ENCODE measurements around the gene MACROD2.

Gene MACROD2

GRCh38 chr20:14691994-14692393 lies 696.7 kb downstream of the MACROD2 start:
- peaks cover 5% of the 10 kb centered on the region for H3K9me3 Mint-ChIP-seq (ENCODE audit: low read depth)

GRCh38 chr20:14696478-14696877 lies 701.2 kb downstream of the MACROD2 start:
- Mint-ChIP-seq H3K4me1 (ENCODE audit: low read depth) (no peaks in the 10 kb centered on the region), H3K4me3 (no peak overlapping the region), H3K36me3 (no peaks in the 10 kb centered on the region), H3K9me3 (ENCODE audit: low read depth) (peaks cover 8% of the 10 kb centered on the region), H3K27ac (no peak overlapping the region), H3K27me3 (no peaks in the 10 kb centered on the region)

More at GRCh38 chr20:14691994-14692393, 696.7 kb downstream of the MACROD2 start:
- no peaks in the 10 kb centered on the region for H3K4me1 Mint-ChIP-seq (ENCODE audit: low read depth)
- no peak overlapping the region for H3K27ac Mint-ChIP-seq
- no peak overlapping the region for H3K4me3 Mint-ChIP-seq
- no peaks in the 10 kb centered on the region for H3K36me3 Mint-ChIP-seq
- H3K27me3 Mint-ChIP-seq: no peaks in the 10 kb centered on the region

- Mint-ChIP-seq H3K4me3 (no peak overlapping the region), H3K9me3 (ENCODE audit: low read depth) (peaks cover 8% of the 10 kb centered on the region), H3K27me3 (no peaks in the 10 kb centered on the region), H3K4me1 (ENCODE audit: low read depth) (no peaks in the 10 kb centered on the region), H3K36me3 (no peaks in the 10 kb centered on the region), H3K27ac (no peak overlapping the region)
Measured at GRCh38 chr20:14696937-14697336, 701.6 kb downstream of the MACROD2 start.

GRCh38 chr20:14698125-14698524 lies 702.8 kb downstream of the MACROD2 start:
- Mint-ChIP-seq H3K27ac (no peak overlapping the region), H3K36me3 (no peaks in the 10 kb centered on the region), H3K9me3 (ENCODE audit: low read depth) (peaks cover 8% of the 10 kb centered on the region), H3K4me3 (no peak overlapping the region), H3K4me1 (ENCODE audit: low read depth) (no peaks in the 10 kb centered on the region), H3K27me3 (no peaks in the 10 kb centered on the region)

GRCh38 chr20:14698605-14699373 lies 703.5 kb downstream of the MACROD2 start:
- Mint-ChIP-seq H3K27ac (no peak overlapping the region), H3K4me1 (ENCODE audit: low read depth) (no peaks in the 10 kb centered on the region), H3K27me3 (no peaks in the 10 kb centered on the region), H3K9me3 (ENCODE audit: low read depth) (peaks cover 8% of the 10 kb centered on the region), H3K4me3 (no peak overlapping the region), H3K36me3 (no peaks in the 10 kb centered on the region)

GRCh38 chr20:14700639-14700960 lies 705.3 kb downstream of the MACROD2 start:
- Mint-ChIP-seq H3K36me3 (no peaks in the 10 kb centered on the region), H3K4me1 (ENCODE audit: low read depth) (no peaks in the 10 kb centered on the region), H3K4me3 (no peak overlapping the region), H3K27ac (no peak overlapping the region), H3K9me3 (ENCODE audit: low read depth) (peaks cover 12% of the 10 kb centered on the region), H3K27me3 (no peaks in the 10 kb centered on the region)

GRCh38 chr20:14701326-14701725 lies 706.0 kb downstream of the MACROD2 start:
- Mint-ChIP-seq H3K4me3 (no peak overlapping the region), H3K27ac (no peak overlapping the region), H3K27me3 (no peaks in the 10 kb centered on the region), H3K9me3 (ENCODE audit: low read depth) (peaks cover 12% of the 10 kb centered on the region), H3K4me1 (ENCODE audit: low read depth) (no peaks in the 10 kb centered on the region), H3K36me3 (no peaks in the 10 kb centered on the region)

GRCh38 chr20:14706555-14706954 lies 711.2 kb downstream of the MACROD2 start:
- H3K27ac Mint-ChIP-seq: no peak overlapping the region
- no peak overlapping the region for H3K4me3 Mint-ChIP-seq
- H3K36me3 Mint-ChIP-seq: no peaks in the 10 kb centered on the region
- H3K4me1 Mint-ChIP-seq (ENCODE audit: low read depth): no peaks in the 10 kb centered on the region
- no peaks in the 10 kb centered on the region for H3K27me3 Mint-ChIP-seq
- H3K9me3 Mint-ChIP-seq (ENCODE audit: low read depth): peaks cover 7% of the 10 kb centered on the region

- H3K9me3 Mint-ChIP-seq (ENCODE audit: low read depth): peaks cover 7% of the 10 kb centered on the region
- H3K4me3 Mint-ChIP-seq: no peak overlapping the region
- H3K4me1 Mint-ChIP-seq (ENCODE audit: low read depth): no peaks in the 10 kb centered on the region
- no peaks in the 10 kb centered on the region for H3K27me3 Mint-ChIP-seq
- no peak overlapping the region for H3K27ac Mint-ChIP-seq
- H3K36me3 Mint-ChIP-seq: no peaks in the 10 kb centered on the region
Measured at GRCh38 chr20:14707026-14707680, 711.8 kb downstream of the MACROD2 start.

GRCh38 chr20:14707865-14708596 lies 712.7 kb downstream of the MACROD2 start:
- Mint-ChIP-seq H3K36me3 (no peaks in the 10 kb centered on the region), H3K4me1 (ENCODE audit: low read depth) (no peaks in the 10 kb centered on the region), H3K27me3 (no peaks in the 10 kb centered on the region), H3K4me3 (no peak overlapping the region), H3K9me3 (ENCODE audit: low read depth) (peaks cover 12% of the 10 kb centered on the region), H3K27ac (no peak overlapping the region)

- no peak overlapping the region for H3K27ac Mint-ChIP-seq
- no peaks in the 10 kb centered on the region for H3K36me3 Mint-ChIP-seq
- H3K27me3 Mint-ChIP-seq: no peaks in the 10 kb centered on the region
- no peaks in the 10 kb centered on the region for H3K4me1 Mint-ChIP-seq (ENCODE audit: low read depth)
- no peak overlapping the region for H3K4me3 Mint-ChIP-seq
- H3K9me3 Mint-ChIP-seq (ENCODE audit: low read depth): peaks cover 13% of the 10 kb centered on the region
Measured at GRCh38 chr20:14709439-14709838, 714.1 kb downstream of the MACROD2 start.

GRCh38 chr20:14710951-14711350 lies 715.6 kb downstream of the MACROD2 start:
- Mint-ChIP-seq H3K9me3 (ENCODE audit: low read depth) (peaks cover 14% of the 10 kb centered on the region), H3K36me3 (no peaks in the 10 kb centered on the region), H3K4me3 (no peak overlapping the region), H3K27me3 (no peaks in the 10 kb centered on the region), H3K4me1 (ENCODE audit: low read depth) (no peaks in the 10 kb centered on the region), H3K27ac (no peak overlapping the region)

GRCh38 chr20:14711652-14712051 lies 716.3 kb downstream of the MACROD2 start:
- Mint-ChIP-seq H3K27ac (no peak overlapping the region), H3K4me3 (no peak overlapping the region), H3K36me3 (no peaks in the 10 kb centered on the region), H3K27me3 (no peaks in the 10 kb centered on the region), H3K9me3 (ENCODE audit: low read depth) (peaks cover 14% of the 10 kb centered on the region), H3K4me1 (ENCODE audit: low read depth) (no peaks in the 10 kb centered on the region)

GRCh38 chr20:14712302-14712739 lies 717.0 kb downstream of the MACROD2 start:
- Mint-ChIP-seq H3K27ac (no peak overlapping the region), H3K36me3 (no peaks in the 10 kb centered on the region), H3K4me3 (no peak overlapping the region), H3K9me3 (ENCODE audit: low read depth) (peaks cover 14% of the 10 kb centered on the region), H3K27me3 (no peaks in the 10 kb centered on the region), H3K4me1 (ENCODE audit: low read depth) (no peaks in the 10 kb centered on the region)

- peaks cover 14% of the 10 kb centered on the region for H3K9me3 Mint-ChIP-seq (ENCODE audit: low read depth)
- H3K27ac Mint-ChIP-seq: no peak overlapping the region
Measured at GRCh38 chr20:14715400-14715799, 720.1 kb downstream of the MACROD2 start.

More at GRCh38 chr20:14715400-14715799, 720.1 kb downstream of the MACROD2 start:
- no peaks in the 10 kb centered on the region for H3K36me3 Mint-ChIP-seq
- H3K27me3 Mint-ChIP-seq: no peaks in the 10 kb centered on the region
- no peak overlapping the region for H3K4me3 Mint-ChIP-seq
- no peaks in the 10 kb centered on the region for H3K4me1 Mint-ChIP-seq (ENCODE audit: low read depth)
